Kidney (tissue), 14 donors: ENCODE data around the gene POLR2A. TPM values are rescaled to one million over a fixed set of nuclear protein-coding genes. Genes with fewer than 3 reads are reported as not detected.

Experiments
- DNase-seq, 5 donors: peaks; one replicate each; pipeline ENCODE4 v3.0.0-alpha.2; 2013 to 2020
- FAIRE-seq: peaks from 2 replicates; lab custom pipeline; 2012; peaks lifted over from hg19 to GRCh38; lab: Jason Lieb, UNC
- H3K27ac ChIP-seq, 2 donors: one replicate each; pipeline ENCODE4 v1.7.0; 2013; ENCODE audit warnings: low read depth in 2 of 2, low read length in 2 of 2, inconsistent platforms in 1 of 2
- H3K27me3 ChIP-seq: one replicate; pipeline ENCODE4 v1.7.1; 2013; ENCODE audit warnings: low read length, inconsistent platforms; ENCODE audit not compliant: control insufficient read depth, insufficient read depth
- H3K36me3 ChIP-seq, 3 donors: one replicate each; pipeline versions ENCODE4 v1.7.0 to v1.7.1; 2013; ENCODE audit warnings: low read length in 3 of 3, control low read depth in 1 of 3, inconsistent platforms in 1 of 3; ENCODE audit not compliant: insufficient read depth in 3 of 3, control insufficient read depth in 2 of 3
- H3K4me1 ChIP-seq, 3 donors: one replicate each; pipeline versions ENCODE4 v1.7.0 to v1.7.1; 2013; ENCODE audit warnings: low read length in 3 of 3, inconsistent platforms in 1 of 3, low read depth in 1 of 3; ENCODE audit not compliant: control insufficient read depth in 2 of 3, insufficient read depth in 2 of 3
- H3K4me3 ChIP-seq, 3 donors: one replicate each; pipeline versions ENCODE4 v1.7.0 to v1.8.1; 2013; ENCODE audit warnings: low read length in 3 of 3, control low read depth in 1 of 3, inconsistent platforms in 1 of 3
- H3K9ac ChIP-seq, 3 donors: one replicate each; pipeline versions ENCODE4 v1.7.0 to v1.7.1; 2013; ENCODE audit warnings: low read length in 3 of 3, control low read depth in 1 of 3, inconsistent platforms in 1 of 3
- H3K9me3 ChIP-seq, 3 donors: one replicate each; pipeline versions ENCODE4 v1.7.0 to v1.7.1; 2013; ENCODE audit warnings: low read length in 3 of 3, control low read depth in 1 of 3, inconsistent platforms in 1 of 3; ENCODE audit not compliant: control insufficient read depth in 2 of 3, insufficient read depth in 1 of 3
- CTCF ChIP-seq: IDR thresholded peaks from 3 replicates; pipeline ENCODE4 v1.5.1; 2012; ENCODE audit warnings: mild to moderate bottlenecking, moderate library complexity, borderline replicate concordance; ENCODE audit not compliant: insufficient read depth; ENCODE audit errors: extremely low read depth
- intact Hi-C: fragments of 100-400 bp; cut with DNase I; formaldehyde crosslinking; loops from one replicate; pipeline ENCODE4 v1.11.1; 2022
- polyA plus RNA-seq: library from polyadenylated mRNA; stranded (reverse); fragments of 350-450 nt; fragmentation: Illumina TruSeq; extraction: RNeasy Lipid Tissue Mini Kit (QIAGEN cat#74804); gene quantifications from one replicate; pipeline ENCODE4 v1.2.3, GENCODE V29; 2014; ENCODE audit warnings: low read depth, low replicate concordance; ENCODE audit not compliant: insufficient read depth
- total RNA-seq: library from RNA; stranded (reverse); fragmentation: NEBNext Ultra II Directional; extraction: Animal tissue kit (Norgen Biotek cat#: 25700); gene quantifications from one replicate; pipeline ENCODE4 v1.2.1, GENCODE V29; 2021
- donor health status: control.
- donor health status: control.
- donor health status: control.
- donor health status: control.
- donor health status: control.
- donor health status: DM: yes; HTN: yes; CAD: no.
- donor health status: Normal renal cell carcinoma (clear cell type).

The POLR2A gene
- total and polyA plus RNA-seq, 2 donors from 2014 or later: 18.6 to 133 TPM

GRCh38 chr17:7515911-7516610 is 31.9 kb downstream of the POLR2A start:
- intact Hi-C loops: no loop called here
- no peak for TF ChIP-seq CTCF
- Histone ChIP-seq H3K27ac (no peak overlapping the region), H3K4me1 (no peaks in the 10 kb centered on the region), H3K9me3 (no peaks in the 10 kb centered on the region), H3K4me3 (no peak overlapping the region), H3K36me3 (peaks cover 4 to 29% (median 23%) of the 10 kb centered on the region in 3 donors), H3K9ac (no peak overlapping the region), H3K27me3 (no peaks in the 10 kb centered on the region)
- no peak for FAIRE-seq
- DNase-seq: peak in 2 of 5 donors; percentile 16 to 26

DNA sequence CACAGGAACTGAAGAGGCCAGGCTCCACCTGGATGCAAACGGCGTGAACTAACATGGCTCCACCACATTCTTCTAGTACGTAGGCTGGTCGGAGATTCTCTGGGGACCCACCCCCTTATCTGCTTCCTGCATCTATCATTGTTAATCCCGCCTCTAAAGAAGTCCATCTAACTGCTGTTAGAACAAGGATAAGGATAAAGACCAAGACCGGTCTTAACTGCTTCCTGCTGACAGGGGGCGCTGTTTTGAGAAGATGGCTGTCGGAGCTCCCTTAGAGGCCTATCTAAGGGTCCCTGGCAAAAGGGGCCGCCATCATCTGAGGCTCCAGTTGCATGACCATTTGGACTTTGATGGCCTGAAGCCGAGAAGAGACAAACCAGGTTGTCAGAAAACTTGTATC is 38.9 kb downstream of the POLR2A start:
- intact Hi-C loops: no loop called here

GRCh38 chr17:7528842-7529241 is 44.7 kb downstream of the POLR2A start:
- Histone ChIP-seq H3K9ac (no peak overlapping the region), H3K27ac (no peak overlapping the region), H3K4me1 (peaks cover 0 to 2% (median 0%) of the 10 kb centered on the region in 3 donors), H3K36me3 (no peaks in the 10 kb centered on the region), H3K4me3 (no peak overlapping the region), H3K9me3 (peaks cover 0 to 4% (median 0%) of the 10 kb centered on the region in 3 donors), H3K27me3 (no peaks in the 10 kb centered on the region)
- no peak for TF ChIP-seq CTCF
- FAIRE-seq: no peak
- intact Hi-C loops: no loop called here
- no peak for DNase-seq

More for the DNA sequence above, 38.9 kb downstream of the POLR2A start:
- no peak overlapping the region for H3K27ac ChIP-seq
- FAIRE-seq (no peak), DNase-seq (peak in 1 of 5 donors; percentile 29)
- no peaks in the 10 kb centered on the region for H3K36me3 ChIP-seq
- no peaks in the 10 kb centered on the region for H3K4me1 ChIP-seq
- peak; percentile 32 for TF ChIP-seq CTCF
- no peak overlapping the region for H3K4me3 ChIP-seq
- no peak overlapping the region for H3K9ac ChIP-seq
- no peaks in the 10 kb centered on the region for H3K9me3 ChIP-seq
- H3K27me3 ChIP-seq: no peaks in the 10 kb centered on the region
